Liver (tissue), 2 donors: Measurements from ENCODE around the gene PLPP6.

Experiments used
- TF ChIP-seq, protein P1 (sequence below): fragments of 150-350 bp; IDR thresholded peaks from 2 replicates; pipeline ENCODE4 v1.5.1; 2017; ENCODE audit warnings: improper control_type of control experiment, low read depth, low read length; ENCODE audit not compliant: missing input control
- TF ChIP-seq, protein P2 (sequence below): IDR thresholded peaks from 2 replicates; pipeline ENCODE4 v1.6.1; 2016; ENCODE audit warnings: antibody characterized with exemption
- donor health status: healthy.

DNA sequence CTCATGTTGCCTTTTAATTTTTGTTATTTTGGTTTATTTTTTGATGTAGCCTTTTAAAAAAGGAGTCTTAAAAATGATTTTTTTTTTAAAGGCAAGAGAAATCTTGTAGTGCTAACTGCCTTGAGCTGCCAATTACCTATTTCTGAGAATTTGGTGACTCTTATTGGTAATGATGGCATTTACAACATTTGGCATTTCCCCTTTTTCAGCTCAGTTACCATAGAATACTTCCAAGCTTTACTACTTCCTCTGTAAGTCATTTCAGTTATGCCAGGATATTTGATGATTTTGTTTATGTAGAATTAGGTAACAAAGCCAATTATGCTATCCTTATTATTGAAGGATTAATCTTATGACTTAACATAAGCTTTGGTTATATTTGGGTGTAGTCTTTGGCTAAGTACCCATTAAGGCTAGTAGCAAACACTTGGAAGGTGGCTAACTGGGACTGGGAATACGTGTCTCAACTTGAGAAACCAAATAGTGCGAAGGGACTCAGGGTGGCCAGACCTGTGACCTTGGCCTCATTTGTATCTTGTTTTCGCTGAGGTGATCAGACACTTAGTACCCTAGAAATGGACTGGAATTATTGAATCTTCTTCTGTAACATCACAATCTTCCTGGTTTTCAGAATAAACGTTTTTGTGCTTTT lies 45.0 kb downstream of the PLPP6 start:
- TF ChIP-seq, protein P1, sequence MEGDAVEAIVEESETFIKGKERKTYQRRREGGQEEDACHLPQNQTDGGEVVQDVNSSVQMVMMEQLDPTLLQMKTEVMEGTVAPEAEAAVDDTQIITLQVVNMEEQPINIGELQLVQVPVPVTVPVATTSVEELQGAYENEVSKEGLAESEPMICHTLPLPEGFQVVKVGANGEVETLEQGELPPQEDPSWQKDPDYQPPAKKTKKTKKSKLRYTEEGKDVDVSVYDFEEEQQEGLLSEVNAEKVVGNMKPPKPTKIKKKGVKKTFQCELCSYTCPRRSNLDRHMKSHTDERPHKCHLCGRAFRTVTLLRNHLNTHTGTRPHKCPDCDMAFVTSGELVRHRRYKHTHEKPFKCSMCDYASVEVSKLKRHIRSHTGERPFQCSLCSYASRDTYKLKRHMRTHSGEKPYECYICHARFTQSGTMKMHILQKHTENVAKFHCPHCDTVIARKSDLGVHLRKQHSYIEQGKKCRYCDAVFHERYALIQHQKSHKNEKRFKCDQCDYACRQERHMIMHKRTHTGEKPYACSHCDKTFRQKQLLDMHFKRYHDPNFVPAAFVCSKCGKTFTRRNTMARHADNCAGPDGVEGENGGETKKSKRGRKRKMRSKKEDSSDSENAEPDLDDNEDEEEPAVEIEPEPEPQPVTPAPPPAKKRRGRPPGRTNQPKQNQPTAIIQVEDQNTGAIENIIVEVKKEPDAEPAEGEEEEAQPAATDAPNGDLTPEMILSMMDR: no peak
- TF ChIP-seq, protein P2, sequence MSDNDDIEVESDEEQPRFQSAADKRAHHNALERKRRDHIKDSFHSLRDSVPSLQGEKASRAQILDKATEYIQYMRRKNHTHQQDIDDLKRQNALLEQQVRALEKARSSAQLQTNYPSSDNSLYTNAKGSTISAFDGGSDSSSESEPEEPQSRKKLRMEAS: no peak
